HepG2 (cell line): ENCODE results near the gene MGST2. TPM values are rescaled to one million over a fixed set of nuclear protein-coding genes. Genes with fewer than 3 reads are reported as not detected.

ENCODE experiments used
- CREM ChIP-seq, 2 experiments: sonication (generic) in 1 of 2; formaldehyde crosslinking in 1 of 2; IDR thresholded peaks; 2 replicates each; pipeline versions ENCODE4 v1.4.0 to v1.6.1; 2016 to 2020; ENCODE audit warnings: antibody characterized with exemption in 1 of 2, mild to moderate bottlenecking in 1 of 2, missing genetic modification reagents in 1 of 2
- E2F5 ChIP-seq: sonication (generic); formaldehyde crosslinking; conservative IDR thresholded peaks from 2 replicates; pipeline ENCODE4 v1.4.0; 2020; ENCODE audit warnings: missing genetic modification reagents
- HDAC2 ChIP-seq: sonication (generic); formaldehyde crosslinking; IDR thresholded peaks from 2 replicates; pipeline ENCODE4 v1.4.0; 2020; ENCODE audit warnings: missing genetic modification reagents
- MAFG ChIP-seq: sonication (generic); formaldehyde crosslinking; IDR thresholded peaks from 2 replicates; pipeline ENCODE4 v1.5.1; 2020; ENCODE audit warnings: mild to moderate bottlenecking, missing genetic modification reagents
- MAFK ChIP-seq, 2 experiments: IDR thresholded peaks in 1 of 2; conservative IDR thresholded peaks in 1 of 2; 2 replicates each; pipeline ENCODE4 v1.6.1; 2011; ENCODE audit warnings: improper control_type of control experiment in 2 of 2, low read length in 2 of 2
- MTF2 ChIP-seq: sonication (generic); formaldehyde crosslinking; IDR thresholded peaks from 2 replicates; pipeline ENCODE4 v1.5.0; 2020; ENCODE audit warnings: missing genetic modification reagents, borderline replicate concordance
- PATZ1 ChIP-seq: sonication (generic); formaldehyde crosslinking; IDR thresholded peaks from 2 replicates; pipeline ENCODE4 v1.4.0; 2020; ENCODE audit warnings: missing genetic modification reagents
- PBX3 ChIP-seq: sonication (generic); formaldehyde crosslinking; IDR thresholded peaks from 2 replicates; pipeline ENCODE4 v1.8.1; 2023; ENCODE audit warnings: missing genetic modification reagents, inconsistent platforms, borderline replicate concordance
- PRMT3 ChIP-seq: sonication (generic); formaldehyde crosslinking; IDR thresholded peaks from 2 replicates; pipeline ENCODE4 v1.8.1; 2022; ENCODE audit warnings: low read depth, mild to moderate bottlenecking, moderate library complexity, missing genetic modification reagents, borderline replicate concordance
- RFX3 ChIP-seq: IDR thresholded peaks from 2 replicates; pipeline ENCODE4 v1.6.1; 2016; ENCODE audit warnings: missing biosample characterization, missing genetic modification reagents
- SAP130 ChIP-seq: IDR thresholded peaks from 2 replicates; pipeline ENCODE4 v1.6.1; 2016; ENCODE audit warnings: low read depth
- SP5 ChIP-seq: IDR thresholded peaks from 2 replicates; pipeline ENCODE4 v1.6.1; 2016; ENCODE audit warnings: low read depth, borderline replicate concordance
- TFE3 ChIP-seq: IDR thresholded peaks from 2 replicates; pipeline ENCODE4 v1.6.1; 2016
- TRAFD1 ChIP-seq: sonication (generic); formaldehyde crosslinking; IDR thresholded peaks from 2 replicates; pipeline ENCODE4 v1.5.1; 2020; ENCODE audit warnings: missing genetic modification reagents, mild to moderate bottlenecking, borderline replicate concordance
- ZEB1 ChIP-seq: IDR thresholded peaks from 2 replicates; pipeline ENCODE4 v1.6.1; 2012; ENCODE audit warnings: mild to moderate bottlenecking, low read depth, inconsistent platforms; ENCODE audit not compliant: insufficient replicate concordance
- ZNF224 ChIP-seq: sonication (generic); formaldehyde crosslinking; IDR thresholded peaks from 2 replicates; pipeline ENCODE4 v1.5.0; 2020; ENCODE audit warnings: mild to moderate bottlenecking, missing genetic modification reagents
- ZNF432 ChIP-seq: sonication (generic); formaldehyde crosslinking; IDR thresholded peaks from 2 replicates; pipeline ENCODE4 v1.5.0; 2020; ENCODE audit warnings: missing genetic modification reagents, mild to moderate bottlenecking, borderline replicate concordance
- ZNF598 ChIP-seq: sonication (generic); formaldehyde crosslinking; IDR thresholded peaks from 2 replicates; pipeline ENCODE4 v1.5.1; 2020; ENCODE audit warnings: mild to moderate bottlenecking, missing genetic modification reagents, borderline replicate concordance
- ZNF660 ChIP-seq: sonication (generic); formaldehyde crosslinking; IDR thresholded peaks from 2 replicates; pipeline ENCODE4 v1.5.1; 2020; ENCODE audit warnings: mild to moderate bottlenecking, low read depth, missing genetic modification reagents, borderline replicate concordance
- polyA plus RNA-seq, 8 experiments: library from polyadenylated mRNA; depleted of rRNA in 3 of 8; stranded (reverse) in 7 of 8; unstranded in 1 of 8; fragments of >200 nt; fragmentation: Illumina TruSeq in 4 of 8; extraction: Trizol in 4 of 8; gene quantifications; 2 replicates each; pipeline versions ENCODE4 v1.2.1 to v1.2.3, GENCODE V29; 2011 to 2016; ENCODE audit warnings: low read depth in 4 of 8, missing spikeins in 1 of 8, mixed read lengths in 1 of 8; ENCODE audit not compliant: insufficient read depth in 1 of 8
- total RNA-seq, 5 experiments: library from RNA; depleted of rRNA; stranded (reverse); fragments of >200 nt; fragmentation: Illumina TruSeq; extraction: Trizol; gene quantifications; 2 replicates each; pipeline ENCODE4 v1.2.3, GENCODE V29; 2016; ENCODE audit warnings: low read depth in 1 of 5
- TF ChIP-seq, protein P1 (sequence below): sonication (generic); formaldehyde crosslinking; IDR thresholded peaks from 2 replicates; pipeline ENCODE4 v1.9.0; 2021; ENCODE audit warnings: missing genetic modification reagents, mild to moderate bottlenecking, borderline replicate concordance

The MGST2 gene
- total and polyA plus RNA-seq, 2 of the 13 experiments (the other 11 are each of a cell fraction or from before 2014, with no cell fraction given): 205 to 416 TPM

GRCh38 chr4:139689093-139689722 is 23.6 kb downstream of the MGST2 start (continued):
- TF ChIP-seq, protein P1, sequence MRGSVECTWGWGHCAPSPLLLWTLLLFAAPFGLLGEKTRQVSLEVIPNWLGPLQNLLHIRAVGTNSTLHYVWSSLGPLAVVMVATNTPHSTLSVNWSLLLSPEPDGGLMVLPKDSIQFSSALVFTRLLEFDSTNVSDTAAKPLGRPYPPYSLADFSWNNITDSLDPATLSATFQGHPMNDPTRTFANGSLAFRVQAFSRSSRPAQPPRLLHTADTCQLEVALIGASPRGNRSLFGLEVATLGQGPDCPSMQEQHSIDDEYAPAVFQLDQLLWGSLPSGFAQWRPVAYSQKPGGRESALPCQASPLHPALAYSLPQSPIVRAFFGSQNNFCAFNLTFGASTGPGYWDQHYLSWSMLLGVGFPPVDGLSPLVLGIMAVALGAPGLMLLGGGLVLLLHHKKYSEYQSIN: no peak
- TF ChIP-seq MAFG (CRISPR knock-in tag) (no peak), PATZ1 (CRISPR knock-in tag) (peak; percentile 45; the same call in 1 of the 2 replicates), SP5 (peak; percentile 95), PRMT3 (CRISPR knock-in tag) (no peak), SAP130 (peak; percentile 86), PBX3 (CRISPR knock-in tag) (no peak), MTF2 (no peak), MAFK (conservative IDR thresholded peaks at IDR 0.05 in 1 of 2, IDR thresholded peaks at IDR 0.05 in 1 of 2; ENCODE audit: low read length in 2 of 2) (no peak), TFE3 (CRISPR knock-in tag) (peak; percentile 53; the same call in 1 of the 2 replicates), ZNF598 (no peak), ZNF224 (no peak), TRAFD1 (CRISPR knock-in tag) (no peak), RFX3 (CRISPR knock-in tag) (no peak), CREM (IDR thresholded peaks at IDR 0.05) (peak; percentile 90), CREM (CRISPR knock-in tag; IDR thresholded peaks at IDR 0.05) (no peak), ZNF432 (no peak), ZEB1 (peak; percentile 72), E2F5 (no peak), HDAC2 (CRISPR knock-in tag) (peak; percentile 97), ZNF660 (CRISPR knock-in tag) (no peak)
